Ishikawa (cell line): ENCODE measurements around the gene BBS7.
A peak's percentile ranks its signal among the peaks of the same experiment; 100 is the strongest.

ENCODE experiments used
- CEBPB ChIP-seq: IDR thresholded peaks from 2 replicates; pipeline ENCODE4 v1.6.1; 2012
- CREB1 ChIP-seq: IDR thresholded peaks from 2 replicates; pipeline ENCODE4 v1.6.1; 2012; ENCODE audit warnings: low read depth
- EGR1 ChIP-seq: IDR thresholded peaks from 2 replicates; pipeline ENCODE4 v1.6.1; 2012
- EP300 ChIP-seq: IDR thresholded peaks from 2 replicates; pipeline ENCODE4 v1.6.1; 2012; ENCODE audit warnings: borderline replicate concordance
- FOXM1 ChIP-seq: IDR thresholded peaks from 2 replicates; pipeline ENCODE4 v1.6.1; 2012; ENCODE audit warnings: low read depth, borderline replicate concordance
- NFIC ChIP-seq: IDR thresholded peaks from 2 replicates; pipeline ENCODE4 v1.6.1; 2012
- RAD21 ChIP-seq: IDR thresholded peaks from 2 replicates; pipeline ENCODE4 v1.6.1; 2012; ENCODE audit warnings: low read depth
- TAF1 ChIP-seq: IDR thresholded peaks from 2 replicates; pipeline ENCODE4 v1.6.1; 2012; ENCODE audit warnings: low read depth, mild to moderate bottlenecking
- TCF12 ChIP-seq: IDR thresholded peaks from 2 replicates; pipeline ENCODE4 v1.6.1; 2012; ENCODE audit warnings: low read depth
- TEAD4 ChIP-seq: IDR thresholded peaks from 2 replicates; pipeline ENCODE4 v1.6.1; 2012
- YY1 ChIP-seq: IDR thresholded peaks from 2 replicates; pipeline ENCODE4 v1.6.1; 2012; ENCODE audit warnings: low read depth
- ZBTB7A ChIP-seq: IDR thresholded peaks from 2 replicates; pipeline ENCODE4 v1.6.1; 2012; ENCODE audit warnings: low read depth
- TF ChIP-seq, protein P1 (sequence below): IDR thresholded peaks from 2 replicates; pipeline ENCODE4 v1.6.1; 2012
- TF ChIP-seq, protein P2 (sequence below): IDR thresholded peaks from 2 replicates; pipeline ENCODE4 v1.6.1; 2012
- TF ChIP-seq, protein P3 (sequence below): IDR thresholded peaks from 2 replicates; pipeline ENCODE4 v1.6.1; 2012; ENCODE audit warnings: low read depth, mild to moderate bottlenecking

BBS7 gene

DNA sequence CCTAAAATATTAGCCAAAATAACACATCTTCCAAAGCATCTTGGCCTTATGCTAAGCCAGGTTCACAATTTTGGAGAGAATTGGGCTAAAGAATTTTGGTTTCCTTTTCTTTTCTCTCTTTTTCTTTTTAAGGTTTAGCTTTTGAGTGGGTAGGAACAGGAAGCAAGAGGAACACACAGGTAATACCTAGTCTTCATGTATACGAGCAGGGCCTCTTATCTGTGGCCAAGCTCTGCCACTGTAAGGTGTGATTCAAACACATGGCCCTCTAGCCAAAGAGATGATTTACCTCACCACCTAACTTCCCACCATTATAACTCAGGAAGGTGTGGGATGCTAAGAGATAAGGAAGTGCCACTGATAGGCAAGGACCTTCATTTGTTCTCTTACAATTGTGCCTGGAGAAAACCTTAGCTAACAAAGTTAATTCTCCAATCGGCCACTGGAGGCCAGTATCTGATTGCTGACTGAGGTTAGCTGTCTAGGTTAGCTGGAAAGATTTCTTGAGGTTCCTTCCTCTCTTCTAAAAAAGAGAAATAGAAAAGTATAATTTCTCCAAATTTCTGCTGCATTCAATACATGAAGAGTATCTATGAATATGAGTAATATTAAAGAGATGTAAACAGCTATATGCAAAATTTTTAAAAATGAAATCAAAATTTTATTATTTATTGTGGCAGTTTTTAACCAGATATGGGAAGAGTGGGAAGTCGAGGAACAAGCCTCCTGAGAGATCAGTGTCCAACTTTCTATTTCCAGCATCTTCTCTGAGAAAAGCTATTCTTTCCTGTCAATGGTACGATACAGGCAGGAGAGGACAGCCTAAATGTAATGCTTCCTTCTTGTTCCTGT is 30.1 kb upstream of the BBS7 start:
- TF ChIP-seq CREB1: no peak
- TF ChIP-seq EGR1: no peak
- peak; percentile 93 for TF ChIP-seq RAD21
- TF ChIP-seq, protein P1, sequence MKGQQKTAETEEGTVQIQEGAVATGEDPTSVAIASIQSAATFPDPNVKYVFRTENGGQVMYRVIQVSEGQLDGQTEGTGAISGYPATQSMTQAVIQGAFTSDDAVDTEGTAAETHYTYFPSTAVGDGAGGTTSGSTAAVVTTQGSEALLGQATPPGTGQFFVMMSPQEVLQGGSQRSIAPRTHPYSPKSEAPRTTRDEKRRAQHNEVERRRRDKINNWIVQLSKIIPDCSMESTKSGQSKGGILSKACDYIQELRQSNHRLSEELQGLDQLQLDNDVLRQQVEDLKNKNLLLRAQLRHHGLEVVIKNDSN: no peak
- no peak for TF ChIP-seq TEAD4

DNA sequence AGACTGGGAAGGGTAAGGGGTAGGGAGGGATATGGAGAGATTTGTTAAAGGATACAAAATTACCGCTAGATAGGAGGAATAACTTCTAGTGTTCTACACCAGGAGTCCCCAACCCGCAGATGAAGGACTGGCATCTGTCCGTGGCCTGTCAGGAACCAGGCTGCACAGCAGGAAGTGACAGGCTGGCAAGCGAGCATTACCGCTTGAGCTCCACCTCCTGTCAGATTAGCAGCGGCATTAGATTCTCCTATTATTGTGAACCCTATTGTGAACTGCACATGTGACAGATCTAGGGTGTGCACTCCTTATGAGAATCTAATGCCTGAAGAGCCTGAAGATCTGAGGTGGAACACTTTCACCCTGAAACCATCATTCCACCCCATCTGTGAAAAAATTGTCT is 27.9 kb upstream of the BBS7 start:
- TF ChIP-seq FOXM1 (no peak), CEBPB (no peak), TCF12 (no peak)
- TF ChIP-seq, protein P2, sequence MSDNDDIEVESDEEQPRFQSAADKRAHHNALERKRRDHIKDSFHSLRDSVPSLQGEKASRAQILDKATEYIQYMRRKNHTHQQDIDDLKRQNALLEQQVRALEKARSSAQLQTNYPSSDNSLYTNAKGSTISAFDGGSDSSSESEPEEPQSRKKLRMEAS: no peak
- TF ChIP-seq, protein P1: no peak

DNA sequence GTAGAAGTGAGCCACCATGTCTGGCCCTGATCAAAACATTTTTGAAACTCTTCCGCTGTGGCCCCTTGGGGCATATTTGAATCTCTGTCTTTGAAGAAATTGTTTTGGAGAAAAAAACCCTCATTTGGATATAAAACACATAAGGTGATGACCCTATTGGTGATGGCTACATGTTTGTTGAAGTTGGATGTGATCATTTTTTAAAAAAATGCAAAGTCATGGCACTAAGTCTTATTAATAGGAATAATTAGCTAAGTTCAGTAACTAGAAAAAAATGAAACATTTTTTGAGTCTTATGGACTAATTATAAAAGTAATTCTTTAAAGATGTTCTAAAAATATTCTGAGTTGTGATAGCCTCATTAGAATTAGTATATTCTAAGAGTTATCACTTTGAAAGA is 17.9 kb upstream of the BBS7 start:
- no peak for TF ChIP-seq NFIC
- no peak for TF ChIP-seq TAF1
- no peak for TF ChIP-seq CREB1
- TF ChIP-seq EGR1: no peak

GRCh38 chr4:121885115-121885514 is 14.8 kb upstream of the BBS7 start:
- TF ChIP-seq CREB1 (no peak), ZBTB7A (no peak), YY1 (no peak), FOXM1 (no peak), RAD21 (no peak), CEBPB (no peak), EGR1 (no peak), TCF12 (no peak), NFIC (no peak), TAF1 (no peak)
- TF ChIP-seq, protein P3, sequence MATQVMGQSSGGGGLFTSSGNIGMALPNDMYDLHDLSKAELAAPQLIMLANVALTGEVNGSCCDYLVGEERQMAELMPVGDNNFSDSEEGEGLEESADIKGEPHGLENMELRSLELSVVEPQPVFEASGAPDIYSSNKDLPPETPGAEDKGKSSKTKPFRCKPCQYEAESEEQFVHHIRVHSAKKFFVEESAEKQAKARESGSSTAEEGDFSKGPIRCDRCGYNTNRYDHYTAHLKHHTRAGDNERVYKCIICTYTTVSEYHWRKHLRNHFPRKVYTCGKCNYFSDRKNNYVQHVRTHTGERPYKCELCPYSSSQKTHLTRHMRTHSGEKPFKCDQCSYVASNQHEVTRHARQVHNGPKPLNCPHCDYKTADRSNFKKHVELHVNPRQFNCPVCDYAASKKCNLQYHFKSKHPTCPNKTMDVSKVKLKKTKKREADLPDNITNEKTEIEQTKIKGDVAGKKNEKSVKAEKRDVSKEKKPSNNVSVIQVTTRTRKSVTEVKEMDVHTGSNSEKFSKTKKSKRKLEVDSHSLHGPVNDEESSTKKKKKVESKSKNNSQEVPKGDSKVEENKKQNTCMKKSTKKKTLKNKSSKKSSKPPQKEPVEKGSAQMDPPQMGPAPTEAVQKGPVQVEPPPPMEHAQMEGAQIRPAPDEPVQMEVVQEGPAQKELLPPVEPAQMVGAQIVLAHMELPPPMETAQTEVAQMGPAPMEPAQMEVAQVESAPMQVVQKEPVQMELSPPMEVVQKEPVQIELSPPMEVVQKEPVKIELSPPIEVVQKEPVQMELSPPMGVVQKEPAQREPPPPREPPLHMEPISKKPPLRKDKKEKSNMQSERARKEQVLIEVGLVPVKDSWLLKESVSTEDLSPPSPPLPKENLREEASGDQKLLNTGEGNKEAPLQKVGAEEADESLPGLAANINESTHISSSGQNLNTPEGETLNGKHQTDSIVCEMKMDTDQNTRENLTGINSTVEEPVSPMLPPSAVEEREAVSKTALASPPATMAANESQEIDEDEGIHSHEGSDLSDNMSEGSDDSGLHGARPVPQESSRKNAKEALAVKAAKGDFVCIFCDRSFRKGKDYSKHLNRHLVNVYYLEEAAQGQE: no peak
- TF ChIP-seq, protein P2: no peak
- TF ChIP-seq, protein P1: no peak

GRCh38 chr4:121881158-121881557 is 10.9 kb upstream of the BBS7 start:
- TF ChIP-seq EGR1 (no peak), EP300 (no peak), FOXM1 (no peak), CEBPB (no peak), TCF12 (no peak)

DNA sequence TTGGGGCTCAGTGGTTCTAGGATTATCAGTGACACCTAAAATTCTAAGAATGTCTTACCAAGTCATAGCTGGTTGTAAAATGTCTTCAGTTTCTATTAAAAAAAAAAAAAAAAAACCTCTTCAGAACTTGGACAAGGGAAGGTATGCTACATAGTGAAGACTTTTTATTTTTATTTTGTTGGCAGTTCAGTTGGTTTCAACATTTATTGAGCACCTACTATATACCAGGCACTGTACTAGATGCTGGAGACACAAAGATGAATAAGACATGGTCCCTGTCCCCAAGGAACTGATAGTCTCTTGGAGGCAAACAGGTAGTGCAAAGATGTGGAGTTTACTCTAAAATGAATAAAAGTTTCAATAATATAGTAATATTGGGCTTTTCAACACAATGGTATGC is 8.9 kb upstream of the BBS7 start:
- no peak for TF ChIP-seq TCF12
- TF ChIP-seq EP300: no peak
- TF ChIP-seq ZBTB7A: no peak
- TF ChIP-seq, protein P1: no peak
- no peak for TF ChIP-seq EGR1
- TF ChIP-seq, protein P3: no peak
- TF ChIP-seq YY1: no peak
- no peak for TF ChIP-seq NFIC
- no peak for TF ChIP-seq CEBPB
- no peak for TF ChIP-seq RAD21
- no peak for TF ChIP-seq TEAD4
- TF ChIP-seq FOXM1: no peak
- TF ChIP-seq, protein P2: no peak
- TF ChIP-seq CREB1: no peak
- no peak for TF ChIP-seq TAF1
